H1 (cell line): Measurements from ENCODE around the gene CTBP2. TPM values are rescaled to one million over a fixed set of nuclear protein-coding genes. Genes with fewer than 3 reads are reported as not detected.

Experiments
- CTCF ChIA-PET: fragments of 300-600 bp; sonication (Branson Sonifier 250); formaldehyde crosslinking; loops from one replicate; lab custom pipeline; 2021; ENCODE audit not compliant: partially characterized antibody; lab: Charles Lee
- POLR2A ChIA-PET: fragments of 300-600 bp; sonication (Branson Sonifier 250); formaldehyde crosslinking; loops from one replicate; lab custom pipeline; 2021; ENCODE audit warnings: inconsistent platforms; ENCODE audit not compliant: partially characterized antibody; lab: Charles Lee
- DNase-seq, 2 experiments: peaks; one replicate each; pipeline versions ENCODE4 v3.0.0 to v3.0.0-alpha.2; 2010 to 2022; ENCODE audit warnings: low spot score in 2 of 2, low read depth in 1 of 2, mixed read lengths in 1 of 2
- FAIRE-seq: peaks from 2 replicates; lab custom pipeline; 2011; peaks lifted over from hg19 to GRCh38; lab: Jason Lieb, UNC
- H2AFZ ChIP-seq: 2 replicates; pipeline ENCODE4 v1.8.1; 2012; ENCODE audit warnings: low read length, inconsistent platforms
- H2AK5ac ChIP-seq: 2 replicates; pipeline ENCODE4 v1.6.1; 2013; ENCODE audit warnings: low read depth, low read length
- H2BK120ac ChIP-seq: replicated peaks from 2 replicates; pipeline ENCODE3; 2013; ENCODE audit warnings: low read depth, low read length, inconsistent platforms
- H2BK12ac ChIP-seq: 2 replicates; pipeline ENCODE4 v1.6.1; 2013; ENCODE audit warnings: low read depth, low read length
- H2BK15ac ChIP-seq: 2 replicates; pipeline ENCODE4 v1.6.1; 2013; ENCODE audit warnings: low read length
- H2BK20ac ChIP-seq: 2 replicates; pipeline ENCODE4 v1.6.1; 2013; ENCODE audit warnings: low read length
- H2BK5ac ChIP-seq: 2 replicates; pipeline ENCODE4 v1.6.1; 2013; ENCODE audit warnings: low read depth, low read length
- H3K14ac ChIP-seq: 2 replicates; pipeline ENCODE4 v1.6.1; 2013; ENCODE audit warnings: inconsistent platforms; ENCODE audit not compliant: insufficient read length
- H3K18ac ChIP-seq: 2 replicates; pipeline ENCODE4 v1.6.1; 2013; ENCODE audit warnings: low read length; ENCODE audit errors: extremely low read depth
- H3K23ac ChIP-seq: 2 replicates; pipeline ENCODE4 v1.6.1; 2013; ENCODE audit warnings: inconsistent platforms; ENCODE audit not compliant: insufficient read length
- H3K23me2 ChIP-seq: 2 replicates; pipeline ENCODE4 v1.6.1; 2013; ENCODE audit warnings: low read depth, low read length
- H3K27ac ChIP-seq: 2 replicates; pipeline ENCODE4 v1.6.1; 2011; ENCODE audit warnings: low read depth, low read length, inconsistent platforms
- H3K27me3 ChIP-seq, 4 experiments: replicated peaks in 1 of 4; 1 replicate in 1 of 4; 2 replicates in 3 of 4; pipeline versions ENCODE4 v1.6.1 to v1.8.1; 2011 to 2013; ENCODE audit warnings: low read length in 3 of 4, mild to moderate bottlenecking in 3 of 4, inconsistent platforms in 2 of 4, mixed read lengths in 2 of 4, moderate library complexity in 1 of 4; ENCODE audit not compliant: control insufficient read depth in 3 of 4, insufficient read depth in 3 of 4; ENCODE audit errors: extremely low read depth in 1 of 4
- H3K36me3 ChIP-seq, 4 experiments: 2 replicates each; pipeline versions ENCODE4 v1.6.1 to v1.8.1; 2011 to 2013; ENCODE audit warnings: mild to moderate bottlenecking in 4 of 4, low read length in 3 of 4, moderate library complexity in 2 of 4, control low read depth in 1 of 4, inconsistent platforms in 1 of 4; ENCODE audit not compliant: insufficient read depth in 4 of 4, control insufficient read depth in 2 of 4
- H3K4ac ChIP-seq: replicated peaks from 2 replicates; pipeline ENCODE3; 2013; ENCODE audit warnings: low read length, low read depth, mixed read lengths, inconsistent platforms; ENCODE audit not compliant: insufficient read length
- H3K4me1 ChIP-seq, 4 experiments: replicated peaks in 1 of 4; 1 replicate in 1 of 4; 2 replicates in 3 of 4; pipeline versions ENCODE4 v1.6.1 to v1.8.1; 2011 to 2013; ENCODE audit warnings: low read length in 3 of 4, inconsistent platforms in 2 of 4, mixed read lengths in 1 of 4; ENCODE audit not compliant: insufficient read depth in 4 of 4, control insufficient read depth in 3 of 4
- H3K4me2 ChIP-seq, 2 experiments: 2 replicates each; pipeline versions ENCODE4 v1.6.1 to v1.8.1; 2011 to 2013; ENCODE audit warnings: low read depth in 2 of 2, low read length in 2 of 2, control low read depth in 1 of 2, inconsistent platforms in 1 of 2, mild to moderate bottlenecking in 1 of 2; ENCODE audit not compliant: insufficient read depth in 1 of 2
- H3K4me3 ChIP-seq, 4 experiments: fragments of 200-600, 300-600 bp in 1 of 4; sonication (generic), shearing (Covaris generic), sonication (Bioruptor Twin) in 1 of 4; 2 replicates each; pipeline versions ENCODE4 v1.5.1 to v1.8.1; 2011 to 2016; ENCODE audit warnings: low read length in 4 of 4, low read depth in 3 of 4, control low read depth in 2 of 4, inconsistent platforms in 2 of 4, mild to moderate bottlenecking in 2 of 4, mixed read lengths in 1 of 4, moderate library complexity in 1 of 4; ENCODE audit not compliant: insufficient read depth in 2 of 4; ENCODE audit errors: extremely low read depth in 1 of 4
- H3K56ac ChIP-seq: replicated peaks from 2 replicates; pipeline ENCODE3; 2013; ENCODE audit warnings: low read depth, mild to moderate bottlenecking, mixed read lengths, low read length, inconsistent platforms; ENCODE audit not compliant: insufficient read length
- H3K79me1 ChIP-seq: 2 replicates; pipeline ENCODE4 v1.6.1; 2013; ENCODE audit warnings: low read depth, low read length, control low read depth
- H3K79me2 ChIP-seq, 2 experiments: 2 replicates each; pipeline versions ENCODE4 v1.6.1 to v1.8.1; 2012 to 2013; ENCODE audit warnings: low read length in 2 of 2, mild to moderate bottlenecking in 2 of 2, inconsistent platforms in 1 of 2; ENCODE audit not compliant: insufficient read depth in 2 of 2, control insufficient read depth in 1 of 2
- H3K9ac ChIP-seq, 4 experiments: replicated peaks in 1 of 4; 1 replicate in 1 of 4; 2 replicates in 3 of 4; pipeline versions ENCODE4 v1.6.1 to v1.8.1; 2011 to 2013; ENCODE audit warnings: low read depth in 3 of 4, low read length in 3 of 4, control low read depth in 2 of 4, mild to moderate bottlenecking in 2 of 4, moderate library complexity in 2 of 4, inconsistent platforms in 1 of 4; ENCODE audit errors: extremely low read depth in 1 of 4
- H3K9me3 ChIP-seq, 2 experiments: 2 replicates each; pipeline versions ENCODE4 v1.6.1 to v1.8.1; 2012 to 2013; ENCODE audit warnings: mild to moderate bottlenecking in 2 of 2, moderate library complexity in 2 of 2, control low read depth in 1 of 2, inconsistent platforms in 1 of 2, low read depth in 1 of 2, low read length in 1 of 2, mixed read lengths in 1 of 2; ENCODE audit not compliant: insufficient read depth in 2 of 2
- H4K20me1 ChIP-seq, 2 experiments: replicated peaks in 1 of 2; 2 replicates each; pipeline versions ENCODE3 to v1.8.1; 2011 to 2013; ENCODE audit warnings: inconsistent platforms in 2 of 2, low read length in 2 of 2, mild to moderate bottlenecking in 1 of 2; ENCODE audit not compliant: insufficient read depth in 2 of 2, control insufficient read depth in 1 of 2
- H4K5ac ChIP-seq: 2 replicates; pipeline ENCODE4 v1.6.1; 2013; ENCODE audit warnings: low read length, low read depth, mixed read lengths, inconsistent platforms; ENCODE audit not compliant: insufficient read length
- H4K8ac ChIP-seq: 2 replicates; pipeline ENCODE4 v1.8.0; 2013; ENCODE audit warnings: mild to moderate bottlenecking, moderate library complexity, low read length, inconsistent platforms; ENCODE audit not compliant: insufficient read depth; ENCODE audit errors: extremely low read depth
- H4K91ac ChIP-seq: replicated peaks from 2 replicates; pipeline ENCODE3; 2013; ENCODE audit warnings: low read length, mixed read lengths, inconsistent platforms; ENCODE audit not compliant: insufficient read length
- CREB1 ChIP-seq: IDR thresholded peaks from 2 replicates; pipeline ENCODE4 v1.6.1; 2012; ENCODE audit warnings: inconsistent platforms
- CTBP2 ChIP-seq: IDR thresholded peaks from 2 replicates; pipeline ENCODE4 v1.7.0; 2011; ENCODE audit warnings: borderline replicate concordance, mild to moderate bottlenecking, moderate library complexity, mixed read lengths, low read length; ENCODE audit not compliant: insufficient read depth, insufficient read length
- HDAC2 ChIP-seq, 2 experiments: fragments of 300-600 bp in 1 of 2; sonication (generic) in 1 of 2; IDR thresholded peaks; 2 replicates each; pipeline ENCODE4 v1.6.1; 2011 to 2012; ENCODE audit warnings: low read depth in 2 of 2, low read length in 2 of 2, mild to moderate bottlenecking in 2 of 2, moderate library complexity in 2 of 2, borderline replicate concordance in 1 of 2, inconsistent platforms in 1 of 2
- POU5F1 ChIP-seq: IDR thresholded peaks from 2 replicates; pipeline ENCODE4 v1.6.1; 2011; ENCODE audit warnings: low read depth, mild to moderate bottlenecking, low read length, moderate library complexity
- SIN3A ChIP-seq, 2 experiments: IDR thresholded peaks in 1 of 2; conservative IDR thresholded peaks in 1 of 2; 2 replicates each; pipeline ENCODE4 v1.6.1; 2011 to 2012; ENCODE audit warnings: low read length in 2 of 2, improper control_type of control experiment in 1 of 2, low read depth in 1 of 2, mild to moderate bottlenecking in 1 of 2
- SIRT6 ChIP-seq: IDR thresholded peaks from one replicate; pipeline ENCODE4 v1.7.1; 2012; ENCODE audit warnings: low read length, inconsistent platforms
- TAF1 ChIP-seq: IDR thresholded peaks from 2 replicates; pipeline ENCODE4 v1.6.1; 2011; ENCODE audit warnings: mild to moderate bottlenecking, low read depth, low read length
- WGBS, 2 experiments: shearing (Covaris generic) in 1 of 2; methylation state at CpG; one replicate each; pipeline versions ENCODE4 v1.1.6 to v1.1.7; 2013 to 2015; ENCODE audit warnings: low lambda C conversion rate in 2 of 2, mixed read lengths in 2 of 2, inconsistent platforms in 1 of 2, low coverage in 1 of 2, missing lambda C conversion rate in 1 of 2; ENCODE audit not compliant: insufficient replicate concordance in 2 of 2, insufficient coverage in 1 of 2, insufficient read length in 1 of 2; ENCODE audit errors: extremely low coverage in 1 of 2, missing lambda C conversion rate in 1 of 2; 5-methylcytosine and 5-hydroxymethylcytosine counted together
- polyA plus RNA-seq, 7 experiments: library from polyadenylated mRNA; depleted of rRNA in 3 of 7; stranded (reverse) in 5 of 7; unstranded in 2 of 7; fragments of >200 nt in 5 of 7; fragments of 200-250 nt in 2 of 7; gene quantifications; 1 replicate in 5 of 7; 2 replicates in 1 of 7; 4 replicates in 1 of 7; pipeline versions ENCODE4 v1.2.1 to v1.2.3, GENCODE V29; 2011 to 2013; ENCODE audit warnings: missing spikeins in 2 of 7, mixed read lengths in 2 of 7
- total RNA-seq: library from RNA; stranded (reverse); fragmentation: NEBNext Ultra II Directional; extraction: Animal tissue kit (Norgen Biotek cat#: 25700); gene quantifications from 2 replicates; pipeline ENCODE4 v1.2.1, GENCODE V29; 2021

CTBP2 gene
- total and polyA plus RNA-seq, 2 of the 8 experiments (the other 6 are each of a cell fraction or from before 2014, with no cell fraction given), result 208 to 221 TPM

GRCh38 chr10:125017547-125018298, 142.6 kb downstream of the CTBP2 start:
- Histone ChIP-seq H3K27ac (no peak overlapping the region), H3K14ac (no peak overlapping the region), H3K79me1 (peaks cover 48% of the 10 kb centered on the region), H3K27me3 (no peaks in the 10 kb centered on the region), H3K4me2 (no peak overlapping the region), H4K5ac (no peak overlapping the region), H2BK15ac (no peak overlapping the region), H3K4me3 (no peak overlapping the region), H3K9me3 (peaks cover 10 to 14% of the 10 kb centered on the region in 2 experiments; a peak in 3 of 4 replicates), H2AFZ (no peak overlapping the region), H3K79me2 (peaks cover 2 to 100% of the 10 kb centered on the region in 2 experiments; a peak in 3 of 4 replicates), H4K20me1 (peaks cover 31 to 34% of the 10 kb centered on the region in 2 experiments), H4K91ac (no peak overlapping the region), H3K4ac (no peak overlapping the region), H3K9ac (no peak overlapping the region), H3K23ac (no peak overlapping the region), H2BK12ac (no peak overlapping the region), H3K23me2 (no peaks in the 10 kb centered on the region), H2BK5ac (no peak overlapping the region), H2BK120ac (no peak overlapping the region), H3K4me1 (peaks cover 0 to 2% (median under 1%) of the 10 kb centered on the region in 4 experiments; a peak in 3 of 7 replicates), H3K18ac (no peak overlapping the region), H4K8ac (no peak overlapping the region), H3K56ac (no peak overlapping the region), H2BK20ac (no peak overlapping the region), H2AK5ac (no peak overlapping the region), H3K36me3 (peaks cover 4 to 43% (median 19%) of the 10 kb centered on the region in 4 experiments; a peak in 7 of 8 replicates)
- 90% methylated on average over 12 of the region's 12 CpGs; no CpG with 5 or more reads in 1 of the 2 experiments for WGBS, 2 experiments
- FAIRE-seq, result no peak
- ChIA-PET POLR2A (interaction anchor here (0.9 kb wide), 1 partner anchor 15 kb away, joined by 3 read pairs; no protein-coding TSS in a partner anchor), CTCF (interaction anchor here (0.8 to 1.4 kb wide), 7 partner anchors 8 to 205 kb away, joined by 3 to 6 read pairs (median 3); no protein-coding TSS in a partner anchor)
- DNase-seq, result no peak
- TF ChIP-seq CREB1 (no peak), POU5F1 (no peak), HDAC2 (IDR thresholded peaks at IDR 0.05; ENCODE audit: borderline replicate concordance in 1 of 2, low read depth in 2 of 2, low read length in 2 of 2) (no peak), TAF1 (no peak), CTBP2 (no peak), SIN3A (conservative IDR thresholded peaks at IDR 0.05 in 1 of 2, IDR thresholded peaks at IDR 0.05 in 1 of 2; ENCODE audit: low read depth in 1 of 2, low read length in 2 of 2) (no peak), SIRT6 (no peak)
